ENCODE results near the gene GABBR1.

GRCh38 chr6:29552512-29553051 lies 80.4 kb downstream of the GABBR1 start:
- TF ChIP-seq CTCF (IDR thresholded peaks at IDR 0.05) (no peak), POLR2A (IDR thresholded peaks at IDR 0.05) (no peak)

Measured in tibial nerve (tissue), 3 donors.